ENCODE measurements around the gene ZSWIM5. TPM values are rescaled to one million over a fixed set of nuclear protein-coding genes. Genes with fewer than 3 reads are reported as not detected.
"Not testable (repeated sequence)": the region's sequence is repeated elsewhere in the genome, so short reads cannot be mapped to it uniquely, and the experiment has no call there.

Gene ZSWIM5
- total RNA-seq, 1 donor from 2014 or later = 4.1 TPM

GRCh38 chr1:45200435-45200834, 6.0 kb downstream of the ZSWIM5 start:
- no peak for TF ChIP-seq CTCF (IDR thresholded peaks at IDR 0.05)
- no peak overlapping the region for H3K4me3 ChIP-seq
- H3K4me1 ChIP-seq = no peaks in the 10 kb centered on the region
- no peaks in the 10 kb centered on the region for H3K9me3 ChIP-seq
- intact Hi-C loops (cut with DNase I) = no loop called here
- H3K27me3 ChIP-seq = no peaks in the 10 kb centered on the region
- ATAC-seq = no peak
- H3K27ac ChIP-seq = no peak overlapping the region
- no peaks in the 10 kb centered on the region for H3K36me3 ChIP-seq
- DNase-seq = no peak

GRCh38 chr1:45198185-45198584, 8.2 kb downstream of the ZSWIM5 start:
- Histone ChIP-seq H3K9me3 (no peaks in the 10 kb centered on the region), H3K27ac (no peak overlapping the region), H3K27me3 (no peaks in the 10 kb centered on the region), H3K36me3 (no peaks in the 10 kb centered on the region), H3K4me1 (no peaks in the 10 kb centered on the region), H3K4me3 (no peak overlapping the region)
- intact Hi-C loops (cut with DNase I) = no loop called here
- DNase-seq = no peak
- ATAC-seq = no peak
- no peak for TF ChIP-seq CTCF (IDR thresholded peaks at IDR 0.05)

- ATAC-seq (no peak), DNase-seq (no peak)
- H3K4me3 ChIP-seq = no peak overlapping the region
- no peaks in the 10 kb centered on the region for H3K9me3 ChIP-seq
- no peaks in the 10 kb centered on the region for H3K36me3 ChIP-seq
- no peaks in the 10 kb centered on the region for H3K27me3 ChIP-seq
- H3K4me1 ChIP-seq = no peaks in the 10 kb centered on the region
- intact Hi-C loops (cut with DNase I) = no loop called here
- no peak overlapping the region for H3K27ac ChIP-seq
- TF ChIP-seq CTCF (IDR thresholded peaks at IDR 0.05) = no peak
Measured at GRCh38 chr1:45196863-45197262, 9.5 kb downstream of the ZSWIM5 start.

GRCh38 chr1:45191418-45191783, 15.0 kb downstream of the ZSWIM5 start:
- Histone ChIP-seq H3K27ac (no peak overlapping the region), H3K9me3 (no peaks in the 10 kb centered on the region), H3K27me3 (no peaks in the 10 kb centered on the region), H3K4me3 (no peak overlapping the region), H3K4me1 (no peaks in the 10 kb centered on the region), H3K36me3 (no peaks in the 10 kb centered on the region)
- no peak for TF ChIP-seq CTCF (IDR thresholded peaks at IDR 0.05)
- ATAC-seq = no peak
- no peak for DNase-seq
- intact Hi-C loops (cut with DNase I) = no loop called here

GRCh38 chr1:45187725-45188124, 18.7 kb downstream of the ZSWIM5 start:
- no peak for TF ChIP-seq CTCF (IDR thresholded peaks at IDR 0.05)
- no peak for DNase-seq
- no peak overlapping the region for H3K4me3 ChIP-seq
- H3K27me3 ChIP-seq = no peaks in the 10 kb centered on the region
- H3K4me1 ChIP-seq = no peaks in the 10 kb centered on the region
- intact Hi-C loops (cut with DNase I) = no loop called here
- no peak for ATAC-seq
- H3K27ac ChIP-seq = no peak overlapping the region
- H3K9me3 ChIP-seq = no peaks in the 10 kb centered on the region
- H3K36me3 ChIP-seq = no peaks in the 10 kb centered on the region

- H3K4me1 ChIP-seq; H3K36me3 ChIP-seq; H3K9me3 ChIP-seq; H3K4me3 ChIP-seq; H3K27ac ChIP-seq; H3K27me3 ChIP-seq; ATAC-seq; DNase-seq; intact Hi-C loops (cut with DNase I): not testable (repeated sequence)
Measured at GRCh38 chr1:45179918-45180519, 26.4 kb downstream of the ZSWIM5 start.

Data from upper lobe of right lung (tissue), 1 donor.